ENCODE results near the gene FGR.

- no peak for TF ChIP-seq TAF1 (IDR thresholded peaks at IDR 0.05; ENCODE audit: low read depth, low read length)
- TF ChIP-seq POLR2A (IDR thresholded peaks at IDR 0.05; ENCODE audit: low read depth, low read length) = no peak
- no peak for TF ChIP-seq POLR2AphosphoS5 (IDR thresholded peaks at IDR 0.05; ENCODE audit: low read depth, low read length)
- no peak for TF ChIP-seq SPI1 (IDR thresholded peaks at IDR 0.05; ENCODE audit: low read depth, low read length)
- no peak for TF ChIP-seq POU2F2 (IDR thresholded peaks at IDR 0.05; ENCODE audit: low read depth, low read length)
- TF ChIP-seq PAX5 (IDR thresholded peaks at IDR 0.05; ENCODE audit: insufficient read depth, low read length, severe bottlenecking) = no peak
Observed at GRCh38 chr1:27589841-27590426, 45.1 kb downstream of the FGR start.
